Neural cell (in vitro differentiated cells): Measurements from ENCODE around the gene ZNF383.

Experiments used
- CTCF ChIP-seq: fragments of 450-650 bp; IDR thresholded peaks from 2 replicates; pipeline ENCODE4 v1.5.1; 2014; ENCODE audit warnings: antibody characterized with exemption, mild to moderate bottlenecking, moderate library complexity; ENCODE audit not compliant: poor library complexity, severe bottlenecking
- EP300 ChIP-seq: fragments of 450-650 bp; conservative IDR thresholded peaks from 2 replicates; pipeline ENCODE4 v1.6.1; 2014; ENCODE audit warnings: antibody characterized with exemption, mild to moderate bottlenecking, moderate library complexity; ENCODE audit not compliant: poor library complexity, severe bottlenecking
- EZH2 ChIP-seq: fragments of 200-600, 300-800 bp; shearing (Covaris generic), sonication (generic); IDR thresholded peaks from 2 replicates; pipeline ENCODE4 v1.6.1; 2014; ENCODE audit warnings: antibody characterized with exemption, low read length, borderline replicate concordance, mild to moderate bottlenecking; ENCODE audit not compliant: insufficient read depth, poor library complexity, severe bottlenecking
- MXI1 ChIP-seq: fragments of 450-650 bp; conservative IDR thresholded peaks from 2 replicates; pipeline ENCODE4 v1.6.1; 2014; ENCODE audit warnings: antibody characterized with exemption, mild to moderate bottlenecking; ENCODE audit not compliant: poor library complexity, severe bottlenecking
- POLR2AphosphoS5 ChIP-seq: IDR thresholded peaks from 2 replicates; pipeline ENCODE4 v1.6.1; 2012
- RAD21 ChIP-seq: fragments of 450-650 bp; conservative IDR thresholded peaks from 2 replicates; pipeline ENCODE4 v1.6.1; 2014; ENCODE audit warnings: antibody characterized with exemption, mild to moderate bottlenecking, moderate library complexity
- REST ChIP-seq: IDR thresholded peaks from 2 replicates; pipeline ENCODE4 v1.6.1; 2012; ENCODE audit warnings: borderline replicate concordance
- SMC3 ChIP-seq: fragments of 450-650 bp; conservative IDR thresholded peaks from 2 replicates; pipeline ENCODE4 v1.6.1; 2014; ENCODE audit warnings: antibody characterized with exemption, mild to moderate bottlenecking, moderate library complexity; ENCODE audit not compliant: poor library complexity
- TAF1 ChIP-seq: IDR thresholded peaks from 2 replicates; pipeline ENCODE4 v1.6.1; 2012; ENCODE audit warnings: low read depth

GRCh38 chr19:37243206-37243632 lies 25.2 kb downstream of the ZNF383 start:
- TF ChIP-seq MXI1 (no peak), TAF1 (no peak), CTCF (no peak), EP300 (no peak), EZH2 (no peak), RAD21 (no peak), SMC3 (no peak), REST (no peak), POLR2AphosphoS5 (no peak)
